Breast epithelium (tissue), 3 donors: ENCODE data around the gene RSPH3.

Experiments used
- CTCF ChIP-seq, 3 donors: fragments of 450-650 bp; IDR thresholded peaks; one replicate each; pipeline ENCODE4 v1.5.1; 2016 to 2017; ENCODE audit warnings: antibody characterized with exemption in 3 of 3, mild to moderate bottlenecking in 3 of 3, moderate library complexity in 3 of 3
- POLR2A ChIP-seq: fragments of 450-650 bp; IDR thresholded peaks from one replicate; pipeline ENCODE4 v1.6.1; 2016; ENCODE audit warnings: antibody characterized with exemption, mild to moderate bottlenecking, moderate library complexity
- POLR2AphosphoS5 ChIP-seq, 3 donors: sonication (generic); formaldehyde crosslinking; IDR thresholded peaks; one replicate each; pipeline ENCODE4 v1.6.1; 2017; ENCODE audit warnings: antibody characterized with exemption in 3 of 3

GRCh38 chr6:158938811-158939254 is 61.2 kb downstream of the RSPH3 start:
- TF ChIP-seq CTCF (IDR thresholded peaks at IDR 0.05) (no peak), POLR2A (no peak), POLR2AphosphoS5 (IDR thresholded peaks at IDR 0.05) (no peak)
